Activated T-helper 17 cell treated with anti-CD3 and anti-CD28 coated beads, Interleukin-2, amount 50 U/mL, for 72 hours (primary cell): ENCODE results near the gene EEF1AKMT4. TPM values are rescaled to one million over a fixed set of nuclear protein-coding genes. Genes with fewer than 3 reads are reported as not detected.

Source experiments
- ATAC-seq: fragments of 150-1000 bp; cut with Tn5 transposase; replicated peaks from 2 replicates; pipeline ENCODE4 v1.10.0; 2021; ENCODE audit warnings: mild to moderate bottlenecking, moderate library complexity
- H3K27ac Mint-ChIP-seq: one replicate; pipeline ENCODE4 v1.8.0; 2022; ENCODE audit warnings: mixed read lengths
- H3K27me3 Mint-ChIP-seq: one replicate; pipeline ENCODE4 v1.8.0; 2022; ENCODE audit warnings: mixed read lengths
- H3K36me3 Mint-ChIP-seq: one replicate; pipeline ENCODE4 v1.8.0; 2022; ENCODE audit warnings: low read depth, mild to moderate bottlenecking, mixed read lengths
- H3K4me1 Mint-ChIP-seq: one replicate; pipeline ENCODE4 v1.8.0; 2022; ENCODE audit warnings: mixed read lengths
- H3K4me3 Mint-ChIP-seq: one replicate; pipeline ENCODE4 v1.8.0; 2022; ENCODE audit warnings: mild to moderate bottlenecking, mixed read lengths
- H3K9me3 Mint-ChIP-seq: one replicate; pipeline ENCODE4 v1.8.0; 2022; ENCODE audit warnings: mixed read lengths
- total RNA-seq, 2 donors: library from RNA; stranded (reverse); gene quantifications; one replicate each; pipeline ENCODE4 v1.2.3, GENCODE V29; 2022

EEF1AKMT4 gene
- 10 to 100 TPM in 1 of 2 donors, 1 to 10 TPM in 1; 8.0 to 13.6 TPM for total RNA-seq

GRCh38 chr3:184249412-184250166, at the start of gene EEF1AKMT4:
Gene EEF1AKMT4, plus strand, starts transcription at chr3:184249672. Its CDS starts 23 bp downstream, at chr3:184249695.
- H3K27me3 Mint-ChIP-seq, result no peaks in the 10 kb centered on the region
- peak; percentile 92 for ATAC-seq
- H3K27ac Mint-ChIP-seq, result peak within 1 kb of the TSS; percentile 99
- peaks cover 4% of the 10 kb centered on the region for H3K4me1 Mint-ChIP-seq
- H3K9me3 Mint-ChIP-seq, result no peaks in the 10 kb centered on the region
- H3K36me3 Mint-ChIP-seq, result peaks cover 21% of the 10 kb centered on the region
- H3K4me3 Mint-ChIP-seq, result peak within 1 kb of the TSS; percentile 100

- no peak for ATAC-seq
- H3K4me3 Mint-ChIP-seq, result no peak overlapping the region
- no peaks in the 10 kb centered on the region for H3K9me3 Mint-ChIP-seq
- H3K27ac Mint-ChIP-seq, result no peak overlapping the region
- peaks cover 4% of the 10 kb centered on the region for H3K27me3 Mint-ChIP-seq
- H3K4me1 Mint-ChIP-seq, result no peaks in the 10 kb centered on the region
- no peaks in the 10 kb centered on the region for H3K36me3 Mint-ChIP-seq
Observed at GRCh38 chr3:184200825-184201224, 48.6 kb upstream of the EEF1AKMT4 start.

GRCh38 chr3:184203526-184203925, 45.9 kb upstream of the EEF1AKMT4 start:
- no peak for ATAC-seq
- Mint-ChIP-seq H3K9me3 (no peaks in the 10 kb centered on the region), H3K4me1 (no peaks in the 10 kb centered on the region), H3K36me3 (no peaks in the 10 kb centered on the region), H3K27ac (no peak overlapping the region), H3K27me3 (peaks cover 14% of the 10 kb centered on the region), H3K4me3 (no peak overlapping the region)

- H3K27me3 Mint-ChIP-seq, result peaks cover 17% of the 10 kb centered on the region
- H3K9me3 Mint-ChIP-seq, result no peaks in the 10 kb centered on the region
- H3K4me3 Mint-ChIP-seq, result no peak overlapping the region
- H3K4me1 Mint-ChIP-seq, result no peaks in the 10 kb centered on the region
- H3K36me3 Mint-ChIP-seq, result no peaks in the 10 kb centered on the region
- H3K27ac Mint-ChIP-seq, result no peak overlapping the region
- no peak for ATAC-seq
Observed at GRCh38 chr3:184209146-184209923, 40.1 kb upstream of the EEF1AKMT4 start.

- H3K4me1 Mint-ChIP-seq, result no peaks in the 10 kb centered on the region
- H3K9me3 Mint-ChIP-seq, result no peaks in the 10 kb centered on the region
- H3K27me3 Mint-ChIP-seq, result peaks cover 15% of the 10 kb centered on the region
- H3K27ac Mint-ChIP-seq, result no peak overlapping the region
- H3K36me3 Mint-ChIP-seq, result no peaks in the 10 kb centered on the region
- ATAC-seq, result no peak
- no peak overlapping the region for H3K4me3 Mint-ChIP-seq
Observed at GRCh38 chr3:184211297-184211696, 38.2 kb upstream of the EEF1AKMT4 start.

- Mint-ChIP-seq H3K36me3 (no peaks in the 10 kb centered on the region), H3K4me1 (no peaks in the 10 kb centered on the region), H3K27ac (no peak overlapping the region), H3K4me3 (no peak overlapping the region), H3K27me3 (peaks cover 12% of the 10 kb centered on the region), H3K9me3 (no peaks in the 10 kb centered on the region)
- ATAC-seq, result no peak
Observed at GRCh38 chr3:184211718-184212117, 37.8 kb upstream of the EEF1AKMT4 start.

GRCh38 chr3:184218814-184219213, 30.7 kb upstream of the EEF1AKMT4 start:
- no peak overlapping the region for H3K27ac Mint-ChIP-seq
- H3K27me3 Mint-ChIP-seq, result peaks cover 18% of the 10 kb centered on the region
- H3K9me3 Mint-ChIP-seq, result no peaks in the 10 kb centered on the region
- no peaks in the 10 kb centered on the region for H3K36me3 Mint-ChIP-seq
- H3K4me3 Mint-ChIP-seq, result no peak overlapping the region
- no peaks in the 10 kb centered on the region for H3K4me1 Mint-ChIP-seq
- ATAC-seq, result no peak

GRCh38 chr3:184222521-184222920, 27.0 kb upstream of the EEF1AKMT4 start:
- Mint-ChIP-seq H3K36me3 (no peaks in the 10 kb centered on the region), H3K9me3 (no peaks in the 10 kb centered on the region), H3K4me3 (no peak overlapping the region), H3K27ac (no peak overlapping the region), H3K27me3 (peaks cover 31% of the 10 kb centered on the region), H3K4me1 (no peaks in the 10 kb centered on the region)
- no peak for ATAC-seq

GRCh38 chr3:184223946-184224345, 25.5 kb upstream of the EEF1AKMT4 start:
- Mint-ChIP-seq H3K27ac (no peak overlapping the region), H3K4me1 (no peaks in the 10 kb centered on the region), H3K36me3 (no peaks in the 10 kb centered on the region), H3K9me3 (no peaks in the 10 kb centered on the region), H3K27me3 (peaks cover 38% of the 10 kb centered on the region), H3K4me3 (no peak overlapping the region)
- no peak for ATAC-seq

GRCh38 chr3:184227481-184227935, 22.0 kb upstream of the EEF1AKMT4 start:
- Mint-ChIP-seq H3K36me3 (peaks cover 9% of the 10 kb centered on the region), H3K4me1 (peaks cover 8% of the 10 kb centered on the region), H3K9me3 (no peaks in the 10 kb centered on the region), H3K4me3 (no peak overlapping the region), H3K27me3 (peaks cover 52% of the 10 kb centered on the region), H3K27ac (no peak overlapping the region)
- peak; percentile 65 for ATAC-seq

GRCh38 chr3:184228376-184229137, 20.9 kb upstream of the EEF1AKMT4 start:
- H3K36me3 Mint-ChIP-seq, result peaks cover 9% of the 10 kb centered on the region
- peak overlapping the region; percentile 68 for H3K4me3 Mint-ChIP-seq
- peaks cover 54% of the 10 kb centered on the region for H3K27me3 Mint-ChIP-seq
- H3K4me1 Mint-ChIP-seq, result peaks cover 8% of the 10 kb centered on the region
- no peak for ATAC-seq
- no peaks in the 10 kb centered on the region for H3K9me3 Mint-ChIP-seq
- H3K27ac Mint-ChIP-seq, result no peak overlapping the region

- peak; percentile 76 for ATAC-seq
- H3K27me3 Mint-ChIP-seq, result peaks cover 50% of the 10 kb centered on the region
- peaks cover 9% of the 10 kb centered on the region for H3K36me3 Mint-ChIP-seq
- peak within 1 kb of the TSS; percentile 68 for H3K4me3 Mint-ChIP-seq
- no peaks in the 10 kb centered on the region for H3K9me3 Mint-ChIP-seq
- H3K27ac Mint-ChIP-seq, result no peak within 1 kb of the TSS
- peaks cover 8% of the 10 kb centered on the region for H3K4me1 Mint-ChIP-seq
Observed at GRCh38 chr3:184229394-184230080, 19.9 kb upstream of the EEF1AKMT4 start, which contains the start of gene VWA5B2. Gene VWA5B2, plus strand, starts transcription at chr3:184229585. Its CDS starts 944 bp downstream, at chr3:184230529.

- no peaks in the 10 kb centered on the region for H3K9me3 Mint-ChIP-seq
- H3K36me3 Mint-ChIP-seq, result peaks cover 9% of the 10 kb centered on the region
- no peak overlapping the region for H3K27ac Mint-ChIP-seq
- peaks cover 48% of the 10 kb centered on the region for H3K27me3 Mint-ChIP-seq
- ATAC-seq, result no peak
- H3K4me3 Mint-ChIP-seq, result peak overlapping the region; percentile 42
- peaks cover 8% of the 10 kb centered on the region for H3K4me1 Mint-ChIP-seq
Observed at GRCh38 chr3:184230081-184230602, 19.3 kb upstream of the EEF1AKMT4 start.
